ENCODE measurements around the gene OGFR. TPM values are rescaled to one million over a fixed set of nuclear protein-coding genes. Genes with fewer than 3 reads are reported as not detected.

The OGFR gene
- total RNA-seq, 4 donors from 2014 or later: 32.1 to 54.1 (median 42.5) TPM

DNA sequence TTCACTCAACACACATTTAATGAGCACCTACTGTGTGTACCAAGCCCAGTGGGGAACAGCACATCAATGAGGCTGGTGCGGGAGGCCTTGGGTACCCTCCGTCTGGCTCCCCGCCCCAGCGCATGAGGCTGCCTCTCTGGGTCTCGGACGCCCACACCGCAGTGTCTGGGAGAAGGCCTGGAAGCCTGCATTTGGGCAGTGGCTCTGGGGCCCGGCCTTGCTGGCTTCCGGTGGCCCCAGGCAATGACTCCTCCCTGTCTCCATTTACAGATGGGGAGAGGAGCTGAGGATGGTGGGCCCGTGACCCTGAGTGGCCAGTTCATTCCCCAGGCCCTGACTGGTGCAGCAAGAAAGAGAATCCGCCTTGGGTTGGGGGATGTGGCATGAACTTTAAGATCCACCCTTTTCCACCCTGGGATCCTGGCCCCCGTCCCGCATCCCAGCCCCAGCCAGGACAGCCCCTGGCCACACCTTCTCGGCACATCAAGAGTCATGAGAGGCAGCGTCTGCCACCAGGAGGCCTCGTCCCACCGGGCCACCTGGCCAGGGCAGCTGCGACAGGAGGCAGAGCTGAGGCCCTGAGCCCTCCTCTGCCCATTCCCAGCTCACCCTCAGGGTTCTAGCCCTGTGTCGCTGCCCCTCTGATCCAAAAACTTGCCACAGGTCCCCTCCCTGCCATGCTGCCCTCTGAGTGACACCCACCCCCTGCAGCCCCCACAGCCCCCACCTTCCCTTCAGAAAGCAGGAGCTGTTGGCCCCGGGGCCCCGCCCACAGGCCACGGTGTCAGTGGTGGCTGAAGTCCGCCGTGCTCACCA, 25.8 kb upstream of the OGFR start:
- H3K4me3 ChIP-seq: no peak overlapping the region
- no peak overlapping the region for H3K27ac ChIP-seq
- peaks cover 7% of the 10 kb centered on the region for H3K4me1 ChIP-seq
- H3K36me3 ChIP-seq: no peaks in the 10 kb centered on the region
- 67% methylated on average over 6 of the region's 24 CpGs for WGBS
- H3K9me3 ChIP-seq: no peaks in the 10 kb centered on the region
- no peak for DNase-seq (ENCODE audit: low spot score in 2 of 2)
- peaks cover 44% of the 10 kb centered on the region for H3K27me3 ChIP-seq
- TF ChIP-seq POLR2AphosphoS5 (IDR thresholded peaks at IDR 0.05): no peak
- no peak for TF ChIP-seq POLR2A (IDR thresholded peaks at IDR 0.05)
- TF ChIP-seq EP300 (IDR thresholded peaks at IDR 0.05): no peak
- TF ChIP-seq, protein P1, sequence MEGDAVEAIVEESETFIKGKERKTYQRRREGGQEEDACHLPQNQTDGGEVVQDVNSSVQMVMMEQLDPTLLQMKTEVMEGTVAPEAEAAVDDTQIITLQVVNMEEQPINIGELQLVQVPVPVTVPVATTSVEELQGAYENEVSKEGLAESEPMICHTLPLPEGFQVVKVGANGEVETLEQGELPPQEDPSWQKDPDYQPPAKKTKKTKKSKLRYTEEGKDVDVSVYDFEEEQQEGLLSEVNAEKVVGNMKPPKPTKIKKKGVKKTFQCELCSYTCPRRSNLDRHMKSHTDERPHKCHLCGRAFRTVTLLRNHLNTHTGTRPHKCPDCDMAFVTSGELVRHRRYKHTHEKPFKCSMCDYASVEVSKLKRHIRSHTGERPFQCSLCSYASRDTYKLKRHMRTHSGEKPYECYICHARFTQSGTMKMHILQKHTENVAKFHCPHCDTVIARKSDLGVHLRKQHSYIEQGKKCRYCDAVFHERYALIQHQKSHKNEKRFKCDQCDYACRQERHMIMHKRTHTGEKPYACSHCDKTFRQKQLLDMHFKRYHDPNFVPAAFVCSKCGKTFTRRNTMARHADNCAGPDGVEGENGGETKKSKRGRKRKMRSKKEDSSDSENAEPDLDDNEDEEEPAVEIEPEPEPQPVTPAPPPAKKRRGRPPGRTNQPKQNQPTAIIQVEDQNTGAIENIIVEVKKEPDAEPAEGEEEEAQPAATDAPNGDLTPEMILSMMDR (IDR thresholded peaks at IDR 0.05): no peak

DNA sequence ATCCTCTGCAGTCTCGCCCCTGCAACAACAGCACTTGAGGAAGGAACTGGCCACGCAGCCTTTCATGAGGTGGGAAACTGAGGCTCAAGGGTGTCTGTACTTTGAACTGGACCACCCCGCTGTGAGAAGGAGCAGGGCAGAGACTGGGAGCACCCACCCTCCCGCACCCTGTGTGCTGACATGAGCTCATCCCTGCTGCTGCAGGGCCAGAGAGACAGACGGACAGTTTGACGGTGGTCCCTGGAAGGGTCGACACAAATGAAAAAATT, 25.3 kb upstream of the OGFR start:
- TF ChIP-seq EP300 (IDR thresholded peaks at IDR 0.05) (no peak), POLR2A (IDR thresholded peaks at IDR 0.05) (no peak), POLR2AphosphoS5 (IDR thresholded peaks at IDR 0.05) (no peak)
- TF ChIP-seq, protein P1 (IDR thresholded peaks at IDR 0.05): no peak
- H3K27me3 ChIP-seq: peaks cover 38% of the 10 kb centered on the region
- 93% methylated on average over 7 of the region's 7 CpGs for WGBS
- H3K4me1 ChIP-seq: peaks cover 1% of the 10 kb centered on the region
- no peak overlapping the region for H3K27ac ChIP-seq
- H3K9me3 ChIP-seq: no peaks in the 10 kb centered on the region
- no peak overlapping the region for H3K4me3 ChIP-seq
- no peak for DNase-seq (ENCODE audit: low spot score in 2 of 2)
- no peaks in the 10 kb centered on the region for H3K36me3 ChIP-seq

DNA sequence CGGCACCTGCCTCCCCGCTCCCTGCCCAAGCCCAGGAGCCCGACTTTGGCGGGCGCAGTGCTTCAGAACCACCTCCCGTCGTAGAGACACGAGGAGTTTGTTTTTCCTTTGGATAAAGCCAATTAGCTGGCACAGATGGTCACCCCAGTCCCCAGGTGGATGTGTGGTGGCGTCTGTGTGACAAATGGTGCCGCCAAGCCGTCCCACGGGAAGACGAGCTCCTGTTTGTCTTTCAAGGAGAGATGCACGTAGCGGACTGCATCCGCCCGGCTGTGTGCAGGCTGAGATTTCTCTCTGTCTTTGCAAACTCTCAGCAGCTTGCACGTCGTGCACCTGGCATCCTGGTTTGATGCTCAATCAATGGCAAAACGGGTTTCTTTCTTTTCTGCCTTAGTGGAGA, 24.4 kb upstream of the OGFR start:
- no peak for DNase-seq (ENCODE audit: low spot score in 2 of 2)
- Histone ChIP-seq H3K27ac (no peak overlapping the region), H3K4me1 (no peaks in the 10 kb centered on the region), H3K9me3 (no peaks in the 10 kb centered on the region), H3K4me3 (no peak overlapping the region), H3K27me3 (peaks cover 31% of the 10 kb centered on the region), H3K36me3 (no peaks in the 10 kb centered on the region)
- WGBS: 54% methylated on average over 19 of the region's 20 CpGs
- no peak for TF ChIP-seq POLR2AphosphoS5 (IDR thresholded peaks at IDR 0.05)
- no peak for TF ChIP-seq EP300 (IDR thresholded peaks at IDR 0.05)
- TF ChIP-seq, protein P1 (IDR thresholded peaks at IDR 0.05): no peak
- no peak for TF ChIP-seq POLR2A (IDR thresholded peaks at IDR 0.05)

DNA sequence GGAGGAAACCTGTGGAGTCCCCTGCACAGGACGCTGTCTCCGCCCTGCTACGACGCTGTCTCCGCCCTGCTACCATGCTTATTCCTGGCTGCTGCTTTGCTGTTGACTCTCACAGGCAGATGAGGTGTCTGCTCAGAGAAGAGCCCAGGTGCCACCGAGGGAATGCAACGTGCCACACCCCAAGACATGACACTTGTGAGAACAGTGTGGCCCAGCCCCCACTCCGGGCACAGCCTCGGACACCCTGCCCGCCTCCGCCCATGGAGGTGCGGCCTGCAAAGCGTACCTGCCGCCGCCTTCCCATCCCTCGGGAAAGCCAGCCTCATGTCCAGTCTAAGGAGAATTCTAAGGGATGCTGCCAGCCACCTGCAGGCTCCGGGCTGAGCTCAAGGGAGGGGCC, 23.9 kb upstream of the OGFR start:
- Histone ChIP-seq H3K4me1 (no peaks in the 10 kb centered on the region), H3K27ac (no peak overlapping the region), H3K4me3 (no peak overlapping the region), H3K27me3 (peaks cover 36% of the 10 kb centered on the region), H3K36me3 (no peaks in the 10 kb centered on the region), H3K9me3 (no peaks in the 10 kb centered on the region)
- TF ChIP-seq POLR2A (IDR thresholded peaks at IDR 0.05) (no peak), POLR2AphosphoS5 (IDR thresholded peaks at IDR 0.05) (no peak), EP300 (IDR thresholded peaks at IDR 0.05) (no peak)
- no peak for DNase-seq (ENCODE audit: low spot score in 2 of 2)
- 69% methylated on average over 14 of the region's 17 CpGs for WGBS

DNA sequence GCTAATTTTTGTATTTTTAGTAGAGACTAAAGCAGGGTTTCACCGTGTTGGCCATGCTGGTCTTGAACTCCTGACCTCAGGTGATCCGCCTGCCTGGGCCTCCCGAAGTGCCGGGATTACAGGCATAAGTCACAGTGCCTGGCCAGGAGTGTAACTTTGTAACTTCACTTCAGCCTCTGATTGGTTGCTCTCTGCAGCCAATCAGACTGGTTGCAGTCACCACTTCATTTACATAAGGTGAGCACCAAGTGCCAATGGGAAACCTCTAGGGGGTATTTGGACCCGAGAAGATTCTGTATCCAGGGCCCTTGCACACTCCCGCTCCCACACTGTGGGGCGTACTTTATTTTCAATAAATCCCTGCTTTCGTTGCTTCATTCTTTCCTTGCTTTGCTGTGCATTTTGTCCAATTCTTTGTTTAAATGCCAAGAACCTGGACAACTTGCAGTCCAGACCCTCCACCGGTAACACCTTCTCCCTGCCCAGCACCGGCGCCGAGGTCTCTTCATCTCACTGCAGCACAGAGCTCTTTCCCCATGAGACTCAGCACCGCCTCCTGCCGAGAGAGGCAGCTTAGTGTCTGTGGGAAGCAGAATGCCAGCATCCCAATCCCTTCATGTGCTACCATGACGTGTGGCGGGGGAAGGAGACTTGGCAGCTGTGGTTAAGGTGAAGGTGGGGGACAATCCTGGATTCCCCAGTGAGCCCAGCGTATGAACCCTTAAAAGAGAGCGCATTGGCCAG, 22.3 kb upstream of the OGFR start:
- no peaks in the 10 kb centered on the region for H3K4me1 ChIP-seq
- H3K9me3 ChIP-seq: no peaks in the 10 kb centered on the region
- no peak for TF ChIP-seq POLR2AphosphoS5 (IDR thresholded peaks at IDR 0.05)
- TF ChIP-seq EP300 (IDR thresholded peaks at IDR 0.05): no peak
- TF ChIP-seq, protein P1 (IDR thresholded peaks at IDR 0.05): no peak
- no peak for TF ChIP-seq POLR2A (IDR thresholded peaks at IDR 0.05)
- H3K27ac ChIP-seq: no peak overlapping the region
- no peak overlapping the region for H3K4me3 ChIP-seq
- 82% methylated on average over 18 of the region's 18 CpGs for WGBS
- no peaks in the 10 kb centered on the region for H3K36me3 ChIP-seq
- H3K27me3 ChIP-seq: peaks cover 46% of the 10 kb centered on the region
- DNase-seq (ENCODE audit: low spot score in 2 of 2): no peak
